Activated CD8-positive, alpha-beta memory T cell treated with anti-CD3 and anti-CD28 coated beads, Interleukin-2, amount 50 U/mL, for 24 hours (primary cell): ENCODE data around the gene CRELD2.
"Not testable (repeated sequence)": the region's sequence is repeated elsewhere in the genome, so short reads cannot be mapped to it uniquely, and the experiment has no call there.

Experiments
- DNase-seq: peaks from one replicate; pipeline ENCODE4 v3.0.0-alpha.2; 2020; ENCODE audit errors: extremely low read depth

Gene CRELD2

DNA sequence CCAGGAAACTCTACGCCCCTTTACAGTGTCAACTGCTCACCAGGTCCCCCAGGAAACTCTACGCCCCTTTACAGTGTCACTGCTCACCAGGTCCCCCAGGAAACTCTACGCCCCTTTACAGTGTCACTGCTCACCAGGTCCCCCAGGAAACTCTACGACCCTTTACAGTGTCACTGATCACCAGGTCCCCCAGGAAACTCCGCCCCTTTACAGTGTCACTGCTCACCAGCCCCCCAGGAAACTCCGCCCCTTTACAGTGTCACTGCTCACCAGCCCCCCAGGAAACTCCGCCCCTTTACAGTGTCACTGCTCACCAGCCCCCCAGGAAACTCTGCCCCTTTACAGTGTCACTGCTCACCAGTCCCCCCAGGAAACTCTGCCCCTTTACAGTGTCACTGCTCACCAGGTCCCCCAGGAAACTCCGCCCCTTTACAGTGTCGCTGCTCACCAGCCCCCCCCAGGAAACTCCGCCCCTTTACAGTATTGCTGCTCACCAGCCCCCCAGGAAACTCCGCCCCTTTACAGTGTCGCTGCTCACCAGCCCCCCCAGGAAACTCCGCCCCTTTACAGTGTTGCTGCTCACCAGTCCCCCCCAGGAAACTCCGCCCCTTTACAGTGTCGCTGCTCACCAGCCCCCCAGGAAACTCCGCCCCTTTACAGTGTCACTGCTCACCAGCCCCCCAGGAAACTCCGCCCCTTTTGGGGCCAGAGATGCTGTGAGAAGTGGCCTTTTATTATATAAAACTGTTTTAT is 26.8 kb downstream of the CRELD2 start:
- DNase-seq: not testable (repeated sequence)

- no peak for DNase-seq
These were observed 28.3 kb downstream of the CRELD2 start for GRCh38 chr22:49946612-49947295.

- no peak for DNase-seq
These were observed 28.8 kb downstream of the CRELD2 start for GRCh38 chr22:49947296-49947622.

GRCh38 chr22:49948116-49948957 is 29.9 kb downstream of the CRELD2 start:
- no peak for DNase-seq

GRCh38 chr22:49948958-49949913 is 30.8 kb downstream of the CRELD2 start:
- DNase-seq: no peak

DNA sequence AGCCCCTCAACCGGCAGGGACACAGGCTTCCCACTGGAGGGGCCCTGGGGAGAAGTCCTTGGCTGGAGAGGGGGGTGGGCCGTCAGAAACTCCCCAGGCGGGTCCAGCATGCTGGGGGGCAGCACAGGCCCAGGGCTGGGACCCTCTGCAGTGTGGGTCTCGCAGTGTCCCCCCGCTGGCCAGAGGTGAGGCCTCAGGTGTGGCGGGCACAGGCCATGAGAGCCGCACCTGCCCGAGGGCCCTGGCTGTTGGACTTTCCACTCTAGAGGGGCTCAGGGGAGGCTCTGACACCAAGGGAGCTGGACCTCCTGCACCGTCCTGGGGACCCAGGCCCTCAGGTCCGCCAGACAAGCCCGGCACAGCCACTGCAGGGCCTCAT is 31.5 kb downstream of the CRELD2 start:
- DNase-seq: no peak

DNA sequence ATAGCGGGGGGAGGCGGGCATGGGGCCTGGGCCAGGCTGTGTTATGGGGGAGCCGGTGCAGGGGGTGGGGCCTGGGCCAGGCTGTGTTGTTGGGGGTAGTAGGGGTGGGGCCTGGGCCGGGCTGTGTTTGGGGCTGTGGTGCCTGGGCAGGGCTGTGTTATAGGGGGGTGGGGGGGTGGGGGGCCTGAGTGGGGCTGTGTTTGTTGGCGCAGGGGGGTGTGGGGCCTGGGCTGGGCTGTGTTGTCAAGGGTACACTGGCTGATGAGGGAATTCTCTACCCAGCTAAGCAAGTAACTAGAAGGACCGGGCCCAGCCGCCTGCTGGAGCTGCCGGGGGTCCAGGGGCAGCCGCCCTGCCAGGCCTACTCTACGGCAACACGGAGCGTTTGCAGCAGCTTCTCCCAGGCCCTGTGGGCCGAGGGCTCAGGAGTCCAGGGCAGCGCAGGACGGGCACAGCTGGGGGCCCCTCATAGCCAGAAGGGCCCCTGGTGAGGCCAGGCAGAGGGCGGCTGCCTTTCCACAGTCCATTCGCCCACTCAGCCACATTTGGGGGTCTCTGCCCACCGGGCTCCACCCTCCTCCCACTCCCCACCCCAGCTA is 32.1 kb downstream of the CRELD2 start:
- DNase-seq: no peak

- DNase-seq: no peak
These were observed 32.7 kb downstream of the CRELD2 start for GRCh38 chr22:49951000-49951677.

- no peak for DNase-seq
These were observed 33.2 kb downstream of the CRELD2 start for GRCh38 chr22:49951678-49951985.

DNA sequence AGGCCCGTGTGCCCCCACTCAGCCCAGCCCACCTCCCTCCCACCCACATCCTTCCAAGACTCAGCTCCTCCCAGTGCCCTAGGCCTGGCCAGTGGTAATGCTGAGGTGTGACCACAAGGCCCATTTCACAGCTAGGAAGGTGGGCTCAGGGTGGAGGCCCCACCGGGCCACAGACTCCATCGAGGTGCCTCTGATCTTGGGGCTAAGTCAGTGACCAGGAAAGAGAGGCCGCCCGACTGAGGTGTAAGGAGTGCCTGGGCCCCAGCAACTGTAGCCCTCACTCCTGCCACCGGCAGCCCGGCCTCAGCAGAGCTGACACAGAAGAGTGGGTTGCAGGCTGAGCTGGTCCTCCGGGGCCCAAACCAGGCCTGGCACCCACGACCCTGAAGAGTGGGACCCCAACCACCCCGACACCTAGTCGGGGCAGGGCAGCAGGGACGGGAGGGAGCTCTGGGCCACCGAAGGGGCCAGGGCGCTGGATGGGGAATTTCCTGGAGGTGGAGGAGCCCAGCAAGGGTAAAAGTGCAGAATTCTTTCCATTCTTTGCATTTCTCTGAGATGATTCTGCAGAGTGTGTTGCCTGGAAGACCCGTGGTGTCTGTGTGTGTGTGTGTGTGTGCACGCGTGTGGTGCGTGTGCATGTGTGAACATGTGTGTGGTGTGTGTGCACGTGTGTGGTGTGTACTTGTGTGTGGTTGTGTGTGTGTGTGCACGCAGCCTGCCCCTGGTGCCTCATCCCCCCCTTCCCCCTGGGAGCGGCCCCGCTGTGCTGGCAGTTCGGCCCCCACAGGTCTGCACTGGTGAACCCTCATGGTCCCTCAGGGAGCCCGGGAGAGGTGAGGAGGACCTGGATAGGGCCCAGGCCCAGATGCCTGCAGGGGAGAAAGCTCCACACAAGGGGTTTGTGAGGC is 33.8 kb downstream of the CRELD2 start:
- no peak for DNase-seq

DNA sequence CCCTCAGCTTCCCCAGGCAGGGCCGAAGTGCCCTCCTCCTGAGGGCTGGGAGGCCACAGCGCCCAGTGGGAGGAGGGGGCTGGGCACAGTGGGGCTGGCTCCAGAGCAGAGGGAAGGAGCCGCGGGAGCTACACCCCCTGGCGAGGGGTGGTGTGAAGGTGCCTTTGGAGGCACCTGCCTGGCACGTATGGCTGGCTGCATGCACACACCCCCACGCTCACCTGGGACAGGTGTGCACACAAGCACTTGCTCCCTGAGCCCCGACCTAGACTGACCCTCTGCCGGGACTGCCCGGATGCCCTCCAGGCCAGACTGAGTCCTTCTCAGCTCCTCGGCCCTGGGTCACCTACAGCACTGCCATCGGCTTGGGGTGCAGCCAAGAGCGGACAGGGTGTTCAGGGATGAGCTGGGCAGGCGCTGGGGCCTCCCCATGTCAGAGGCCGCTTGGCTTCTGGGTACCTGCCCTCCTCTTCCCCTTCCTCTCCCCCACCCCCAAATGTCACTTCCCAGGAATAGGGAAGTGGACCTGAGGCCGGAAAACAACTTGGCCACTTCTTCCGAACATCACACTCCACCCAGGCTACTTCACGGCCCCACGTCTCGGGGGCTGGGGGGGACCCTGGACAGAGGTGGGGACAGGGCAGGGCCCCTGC is 34.7 kb downstream of the CRELD2 start:
- no peak for DNase-seq

DNA sequence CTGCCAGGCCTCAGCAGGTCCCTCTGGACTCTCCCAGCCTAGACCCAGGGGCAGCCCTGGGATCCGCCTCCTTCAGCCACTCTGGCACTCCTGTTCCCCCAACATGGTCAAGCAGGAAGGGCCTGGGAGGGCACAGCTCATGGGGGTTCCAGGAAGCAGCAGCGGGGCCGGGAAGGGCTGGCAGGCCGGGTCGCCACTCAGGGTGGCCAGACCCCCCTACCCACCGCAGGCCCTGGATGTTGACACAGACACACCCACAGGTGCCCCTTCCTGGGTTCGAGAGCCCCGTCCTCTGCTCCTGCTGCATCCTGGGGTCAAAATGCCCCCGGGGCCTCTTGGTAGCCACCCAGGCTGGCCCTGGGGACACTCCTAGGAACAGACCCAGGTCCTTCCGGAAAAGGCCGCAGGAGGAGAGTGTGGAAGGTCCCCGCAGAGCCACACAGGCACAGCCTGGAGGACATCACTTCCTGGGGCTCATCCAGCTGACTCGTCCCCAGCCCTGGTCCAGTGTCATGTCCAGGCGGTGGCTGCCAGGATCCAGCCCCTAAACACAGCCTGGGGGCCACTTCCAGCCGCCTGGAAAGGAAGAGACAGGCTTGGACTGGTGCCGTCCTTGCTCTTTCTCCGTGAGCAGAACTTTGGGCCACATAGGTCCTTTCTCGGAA is 35.4 kb downstream of the CRELD2 start:
- no peak for DNase-seq

GRCh38 chr22:49954354-49954753 is 35.9 kb downstream of the CRELD2 start:
- DNase-seq: no peak

DNA sequence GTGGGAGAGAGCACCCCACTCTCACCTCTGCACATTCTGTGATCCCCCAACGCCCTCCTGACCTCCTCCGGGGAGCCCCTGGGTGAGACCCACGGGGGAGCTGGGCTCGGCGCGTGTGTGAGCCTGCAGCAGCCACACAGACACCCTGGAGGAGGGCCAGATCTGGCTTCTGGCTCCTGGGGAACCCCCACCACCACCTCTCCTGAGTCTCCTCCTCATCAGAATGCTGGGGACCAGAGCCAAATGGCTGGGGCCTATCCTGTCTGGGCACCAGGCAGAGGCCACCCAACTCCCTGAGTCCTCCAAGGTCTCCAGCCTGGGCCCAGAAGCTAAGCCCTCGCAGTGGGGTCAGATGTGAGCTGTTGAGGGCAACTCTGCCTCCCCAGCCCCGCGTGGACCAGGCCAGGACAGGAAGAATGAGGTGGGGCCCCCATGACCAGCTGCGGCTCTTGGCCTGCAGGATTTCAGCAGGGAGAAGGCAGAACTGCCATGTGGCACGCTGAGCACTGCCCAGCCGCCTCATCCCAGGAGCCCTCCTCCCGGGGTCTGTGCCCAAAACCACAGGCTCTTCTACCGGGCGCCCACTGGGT is 36.7 kb downstream of the CRELD2 start:
- DNase-seq: no peak

DNA sequence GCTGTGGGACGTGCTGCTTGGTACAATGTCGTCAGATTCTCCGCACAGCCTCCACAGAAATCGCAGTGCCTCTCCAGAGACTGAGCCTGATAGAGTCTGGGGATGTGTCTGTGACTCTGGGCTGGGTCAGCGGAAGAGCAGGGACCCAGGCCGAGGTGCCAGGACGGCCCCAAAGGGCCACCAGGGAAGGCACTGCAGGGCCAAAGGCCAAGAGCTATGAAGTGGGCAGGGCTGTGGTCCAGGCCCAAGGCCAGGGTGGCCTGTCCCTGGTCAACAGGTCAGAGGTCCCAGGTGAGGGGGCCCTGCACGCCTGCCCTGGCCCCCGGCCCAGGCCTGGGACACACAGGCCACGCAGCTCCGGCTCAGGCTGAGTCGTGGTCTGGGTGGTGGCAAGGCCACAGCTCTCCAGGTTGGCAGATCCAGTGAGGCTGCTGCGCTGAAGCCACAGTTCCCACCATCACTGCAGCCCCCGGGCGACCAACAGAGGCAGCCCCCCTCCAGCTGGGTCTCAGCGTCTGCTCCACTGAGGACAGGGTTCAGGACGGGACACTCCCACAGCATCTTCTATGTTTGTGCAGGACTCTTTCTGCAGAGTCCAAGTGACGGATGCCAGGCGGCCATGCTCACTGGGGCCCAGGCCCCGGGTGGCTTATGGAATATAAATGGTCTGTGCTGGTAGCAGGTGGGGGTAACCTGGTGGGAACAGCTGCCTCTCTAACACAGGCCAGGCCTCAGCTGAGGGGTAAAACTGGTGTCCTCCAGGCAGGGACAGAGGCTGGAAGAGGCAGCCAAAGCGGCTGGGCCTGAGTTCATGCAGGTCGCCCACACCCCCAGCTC is 37.4 kb downstream of the CRELD2 start:
- no peak for DNase-seq

GRCh38 chr22:49956418-49956770 is 38.0 kb downstream of the CRELD2 start:
- no peak for DNase-seq
